ENCODE data around the gene WSCD2. TPM values are rescaled to one million over a fixed set of nuclear protein-coding genes. Genes with fewer than 3 reads are reported as not detected.

WSCD2 gene
- total RNA-seq, 2 experiments from 2014 or later = not detected

DNA sequence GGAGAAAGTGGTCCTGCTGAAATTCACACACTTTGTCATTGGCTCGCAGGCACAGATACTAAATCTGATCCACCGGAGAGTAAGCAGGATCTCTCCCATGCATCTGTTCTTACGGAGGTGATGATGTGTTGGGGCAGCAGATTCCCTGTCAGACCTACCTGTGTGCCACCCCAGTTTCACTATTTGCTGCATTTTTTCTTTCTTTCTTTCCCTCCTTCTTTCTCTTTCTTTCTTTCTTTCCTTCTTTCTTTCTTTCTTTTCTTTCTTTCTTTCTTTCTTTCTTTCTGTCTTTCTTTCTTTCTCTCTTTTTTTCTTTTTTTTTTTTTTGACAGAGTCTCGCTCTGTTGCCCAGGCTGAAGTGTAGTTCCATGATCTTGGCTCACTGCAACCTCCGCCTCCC, 37.4 kb downstream of the WSCD2 start:
- H3K4me2 ChIP-seq (ENCODE audit: low read length) = no peak overlapping the region
- H4K20me1 ChIP-seq (ENCODE audit: insufficient read depth, low read length) = no peaks in the 10 kb centered on the region
- ChIA-PET CTCF (ENCODE audit: unreplicated experiment) (no interaction called here), POLR2A (no interaction called here)
- no peaks in the 10 kb centered on the region for H3K9me2 ChIP-seq (ENCODE audit: insufficient read depth, low read length)
- no peaks in the 10 kb centered on the region for H3K36me3 ChIP-seq (ENCODE audit: insufficient read depth, low read length)
- no peak overlapping the region for H3K27ac ChIP-seq (ENCODE audit: low read depth, low read length, poor library complexity, severe bottlenecking)
- intact Hi-C loops (cut with micrococcal nuclease; ENCODE audit: unreplicated experiment) = no loop called here
- no peak for DNase-seq (ENCODE audit: low spot score)
- H3K9me3 ChIP-seq (ENCODE audit: low read length) = no peaks in the 10 kb centered on the region
- TF ChIP-seq CTCF (conservative IDR thresholded peaks at IDR 0.05; ENCODE audit: low read length) = no peak
- TF ChIP-seq EZH2phosphoT487 (IDR thresholded peaks at IDR 0.05; ENCODE audit: borderline replicate concordance, low read depth, low read length) = no peak
- no peaks in the 10 kb centered on the region for H3K79me2 ChIP-seq (ENCODE audit: insufficient read depth, low read depth, low read length)
- no TSS peak for BruUV-seq (replicated peaks)
- no peaks in the 10 kb centered on the region for H3K4me1 ChIP-seq (ENCODE audit: insufficient read depth, low read length, poor library complexity, severe bottlenecking)
- H2AFZ ChIP-seq (ENCODE audit: low read length) = no peak overlapping the region
- H3K4me3 ChIP-seq (ENCODE audit: low read depth, low read length, poor library complexity, severe bottlenecking) = no peak overlapping the region

- Histone ChIP-seq H4K20me1 (ENCODE audit: insufficient read depth, low read length) (no peaks in the 10 kb centered on the region), H3K36me3 (ENCODE audit: insufficient read depth, low read length) (no peaks in the 10 kb centered on the region), H3K4me3 (ENCODE audit: low read depth, low read length, poor library complexity, severe bottlenecking) (no peak overlapping the region), H3K9me2 (ENCODE audit: insufficient read depth, low read length) (no peaks in the 10 kb centered on the region), H3K27ac (ENCODE audit: low read depth, low read length, poor library complexity, severe bottlenecking) (no peak overlapping the region), H3K79me2 (ENCODE audit: insufficient read depth, low read depth, low read length) (no peaks in the 10 kb centered on the region), H2AFZ (ENCODE audit: low read length) (no peak overlapping the region), H3K9me3 (ENCODE audit: low read length) (no peaks in the 10 kb centered on the region), H3K4me2 (ENCODE audit: low read length) (no peak overlapping the region), H3K4me1 (ENCODE audit: insufficient read depth, low read length, poor library complexity, severe bottlenecking) (no peaks in the 10 kb centered on the region)
- CTCF ChIA-PET (ENCODE audit: unreplicated experiment) = no interaction called here
- intact Hi-C loops (cut with micrococcal nuclease; ENCODE audit: unreplicated experiment) = no loop called here
- no TSS peak for BruUV-seq (replicated peaks)
- TF ChIP-seq EZH2phosphoT487 (IDR thresholded peaks at IDR 0.05; ENCODE audit: borderline replicate concordance, low read depth, low read length) (no peak), CTCF (conservative IDR thresholded peaks at IDR 0.05; ENCODE audit: low read length) (no peak)
- POLR2A ChIA-PET = no interaction called here
- DNase-seq (ENCODE audit: low spot score) = no peak
Observed at GRCh38 chr12:108167974-108168373, 38.9 kb downstream of the WSCD2 start.

- no peak for DNase-seq (ENCODE audit: low spot score)
- no peaks in the 10 kb centered on the region for H3K79me2 ChIP-seq (ENCODE audit: insufficient read depth, low read depth, low read length)
- H3K27ac ChIP-seq (ENCODE audit: low read depth, low read length, poor library complexity, severe bottlenecking) = no peak overlapping the region
- ChIA-PET CTCF (ENCODE audit: unreplicated experiment) (no interaction called here), POLR2A (no interaction called here)
- no peak overlapping the region for H3K4me3 ChIP-seq (ENCODE audit: low read depth, low read length, poor library complexity, severe bottlenecking)
- H3K9me2 ChIP-seq (ENCODE audit: insufficient read depth, low read length) = no peaks in the 10 kb centered on the region
- no peaks in the 10 kb centered on the region for H3K36me3 ChIP-seq (ENCODE audit: insufficient read depth, low read length)
- no peak overlapping the region for H2AFZ ChIP-seq (ENCODE audit: low read length)
- no TSS peak for BruUV-seq (replicated peaks)
- H3K9me3 ChIP-seq (ENCODE audit: low read length) = no peaks in the 10 kb centered on the region
- no peak overlapping the region for H3K4me2 ChIP-seq (ENCODE audit: low read length)
- TF ChIP-seq CTCF (conservative IDR thresholded peaks at IDR 0.05; ENCODE audit: low read length) = no peak
- no peak for TF ChIP-seq EZH2phosphoT487 (IDR thresholded peaks at IDR 0.05; ENCODE audit: borderline replicate concordance, low read depth, low read length)
- no peaks in the 10 kb centered on the region for H4K20me1 ChIP-seq (ENCODE audit: insufficient read depth, low read length)
- H3K4me1 ChIP-seq (ENCODE audit: insufficient read depth, low read length, poor library complexity, severe bottlenecking) = no peaks in the 10 kb centered on the region
- intact Hi-C loops (cut with micrococcal nuclease; ENCODE audit: unreplicated experiment) = no loop called here
Observed at GRCh38 chr12:108169708-108170107, 40.6 kb downstream of the WSCD2 start.
